ENCODE measurements around the gene DGKG. TPM values are rescaled to one million over a fixed set of nuclear protein-coding genes. Genes with fewer than 3 reads are reported as not detected.

DGKG gene
- total RNA-seq, 4 donors from 2014 or later, result 1.2 to 13.7 (median 2.1) TPM

GRCh38 chr3:186264608-186265400, 97.2 kb downstream of the DGKG start:
- intact Hi-C loops (cut with DNase I), result loop anchor here (5.0 kb wide), 1 partner anchor 283 kb away; no protein-coding TSS in a partner anchor
- H3K4me3 ChIP-seq, result no peak overlapping the region
- no peak for DNase-seq
- peak overlapping the region in 3 of 4 donors; percentile 44 to 65 (median 64) for H3K27ac ChIP-seq
- peaks cover 0 to 5% (median 0%) of the 10 kb centered on the region in 4 donors for H3K27me3 ChIP-seq
- no peak for TF ChIP-seq CTCF (IDR thresholded peaks at IDR 0.05)
- TF ChIP-seq POLR2A (IDR thresholded peaks at IDR 0.05), result no peak
- H3K9me3 ChIP-seq, result no peaks in the 10 kb centered on the region
- H3K36me3 ChIP-seq, result no peaks in the 10 kb centered on the region
- peaks cover 0 to 4% (median 0%) of the 10 kb centered on the region in 3 donors for H3K4me1 ChIP-seq
- 72 to 75% methylated on average over 9 of the region's 9 CpGs for WGBS, 2 donors

- Histone ChIP-seq H3K27ac (no peak overlapping the region), H3K4me3 (no peak overlapping the region), H3K27me3 (no peaks in the 10 kb centered on the region), H3K36me3 (no peaks in the 10 kb centered on the region), H3K9me3 (no peaks in the 10 kb centered on the region), H3K4me1 (peaks cover 0 to 12% (median 0%) of the 10 kb centered on the region in 3 donors)
- no peak for DNase-seq
- intact Hi-C loops (cut with DNase I), result loop anchor here (5.0 kb wide), 1 partner anchor 279 kb away; no protein-coding TSS in a partner anchor
- WGBS, 2 donors, result 61 to 71% methylated on average over 7 to 9 of the region's 9 CpGs
- TF ChIP-seq CTCF (IDR thresholded peaks at IDR 0.05) (no peak), POLR2A (IDR thresholded peaks at IDR 0.05) (no peak)
Observed at GRCh38 chr3:186261638-186262037, 100.4 kb downstream of the DGKG start.

GRCh38 chr3:186260726-186261125, 101.3 kb downstream of the DGKG start:
- WGBS, 2 donors, result 85 to 95% methylated on average over 3 of the region's 4 CpGs
- no peak for DNase-seq
- Histone ChIP-seq H3K36me3 (no peaks in the 10 kb centered on the region), H3K27me3 (no peaks in the 10 kb centered on the region), H3K27ac (no peak overlapping the region), H3K4me3 (no peak overlapping the region), H3K4me1 (peaks cover 0 to 16% (median 3%) of the 10 kb centered on the region in 3 donors), H3K9me3 (no peaks in the 10 kb centered on the region)
- no peak for TF ChIP-seq POLR2A (IDR thresholded peaks at IDR 0.05)
- TF ChIP-seq CTCF (IDR thresholded peaks at IDR 0.05), result no peak
- intact Hi-C loops (cut with DNase I), result loop anchor here (5.0 kb wide), 1 partner anchor 278 kb away; no protein-coding TSS in a partner anchor

- H3K36me3 ChIP-seq, result no peaks in the 10 kb centered on the region
- DNase-seq, result no peak
- 45 to 52% methylated on average over 6 to 7 of the region's 15 CpGs for WGBS, 2 donors
- H3K4me1 ChIP-seq, result peaks cover 0 to 23% (median 6%) of the 10 kb centered on the region in 3 donors
- no peak overlapping the region for H3K4me3 ChIP-seq
- H3K27ac ChIP-seq, result peak overlapping the region in 2 of 4 donors; percentile 10 to 19
- H3K27me3 ChIP-seq, result no peaks in the 10 kb centered on the region
- intact Hi-C loops (cut with DNase I), result loop anchor here (5.0 kb wide), 2 partner anchors 277 to 278 kb away; no protein-coding TSS in a partner anchor
- TF ChIP-seq CTCF (IDR thresholded peaks at IDR 0.05), result peak; percentile 61 to 81 (median 78)
- TF ChIP-seq POLR2A (IDR thresholded peaks at IDR 0.05), result no peak
- no peaks in the 10 kb centered on the region for H3K9me3 ChIP-seq
Observed at GRCh38 chr3:186259612-186260383, 102.2 kb downstream of the DGKG start.
